Left ventricle myocardium superior (tissue), 1 donor: Measurements from ENCODE around the gene IL7R. TPM values are rescaled to one million over a fixed set of nuclear protein-coding genes. Genes with fewer than 3 reads are reported as not detected.

Experiments
- ATAC-seq: fragments of 200-7000 bp; cut with Tn5 transposase; one replicate; pipeline ENCODE4 v1.9.1; 2020; ENCODE audit warnings: mild to moderate bottlenecking, moderate library complexity
- DNase-seq: peaks from one replicate; pipeline ENCODE4 v3.0.0-alpha.2; 2020
- intact Hi-C: fragments of 100-400 bp; cut with micrococcal nuclease; formaldehyde crosslinking; loops from one replicate; pipeline ENCODE4 v1.11.0; 2022
- long read RNA-seq: library from polyadenylated mRNA; unstranded; transcript quantifications from one replicate; pipeline ENCODE4 v2.0.0, GENCODE V29; 2021
- total RNA-seq: library from RNA; stranded (reverse); fragmentation: NEBNext Ultra II Directional; extraction: Animal tissue kit (Norgen Biotek cat#: 25700); gene quantifications from one replicate; pipeline ENCODE4 v1.2.1, GENCODE V29; 2021
- donor health status: DM: no; HTN: yes; CAD: no; lungs with severe emphysema.

Gene IL7R
- total RNA-seq = 1.5 TPM
- long read RNA-seq = 0 reads

- intact Hi-C loops = no loop called here
- no peak for ATAC-seq
These were observed at the start of gene IL7R for GRCh38 chr5:35856765-35857351. IL7R (plus strand) TSS chr5:35856891; CDS start chr5:35856978, 87 bp downstream.

GRCh38 chr5:35810601-35811000, 46.1 kb upstream of the IL7R start:
- intact Hi-C loops = no loop called here
- no peak for DNase-seq
- no peak for ATAC-seq

More at GRCh38 chr5:35856765-35857351, at the start of gene IL7R:
- DNase-seq = no peak

GRCh38 chr5:35811108-35811741, 45.5 kb upstream of the IL7R start:
- intact Hi-C loops = no loop called here
- ATAC-seq (no peak), DNase-seq (no peak)

GRCh38 chr5:35813521-35813920, 43.2 kb upstream of the IL7R start:
- DNase-seq = no peak
- intact Hi-C loops = no loop called here
- ATAC-seq = no peak

GRCh38 chr5:35815089-35815936, 41.4 kb upstream of the IL7R start:
- intact Hi-C loops = no loop called here
- no peak for ATAC-seq

GRCh38 chr5:35816881-35817521, 39.7 kb upstream of the IL7R start:
- ATAC-seq (no peak), DNase-seq (no peak)
- intact Hi-C loops = no loop called here

More at GRCh38 chr5:35815089-35815936, 41.4 kb upstream of the IL7R start:
- DNase-seq = no peak

- no peak for ATAC-seq
- no peak for DNase-seq
- intact Hi-C loops = no loop called here
These were observed 37.7 kb upstream of the IL7R start for GRCh38 chr5:35819026-35819425.

GRCh38 chr5:35819668-35820067, 37.0 kb upstream of the IL7R start:
- intact Hi-C loops = no loop called here
- no peak for ATAC-seq
- DNase-seq = no peak

GRCh38 chr5:35820735-35821134, 36.0 kb upstream of the IL7R start:
- DNase-seq (no peak), ATAC-seq (no peak)
- intact Hi-C loops = no loop called here

GRCh38 chr5:35821513-35821912, 35.2 kb upstream of the IL7R start:
- ATAC-seq (no peak), DNase-seq (no peak)
- intact Hi-C loops = no loop called here

GRCh38 chr5:35822511-35822910, 34.2 kb upstream of the IL7R start:
- DNase-seq (no peak), ATAC-seq (no peak)
- intact Hi-C loops = no loop called here

GRCh38 chr5:35823347-35824098, 33.2 kb upstream of the IL7R start:
- DNase-seq (no peak), ATAC-seq (no peak)
- intact Hi-C loops = no loop called here

GRCh38 chr5:35826056-35826455, 30.6 kb upstream of the IL7R start:
- ATAC-seq (no peak), DNase-seq (no peak)
- intact Hi-C loops = no loop called here

- intact Hi-C loops = no loop called here
- ATAC-seq (no peak), DNase-seq (no peak)
These were observed 30.1 kb upstream of the IL7R start for GRCh38 chr5:35826554-35826953.

- ATAC-seq = no peak
- intact Hi-C loops = no loop called here
These were observed 28.6 kb upstream of the IL7R start for GRCh38 chr5:35828082-35828598.

GRCh38 chr5:35830587-35830986, 26.1 kb upstream of the IL7R start:
- intact Hi-C loops = no loop called here
- DNase-seq (no peak), ATAC-seq (no peak)

More at GRCh38 chr5:35828082-35828598, 28.6 kb upstream of the IL7R start:
- no peak for DNase-seq

- DNase-seq (no peak), ATAC-seq (no peak)
- intact Hi-C loops = no loop called here
These were observed 23.9 kb upstream of the IL7R start for GRCh38 chr5:35832762-35833161.

- no peak for ATAC-seq
- intact Hi-C loops = no loop called here
These were observed 23.5 kb upstream of the IL7R start for GRCh38 chr5:35833224-35833623.

More at GRCh38 chr5:35833224-35833623, 23.5 kb upstream of the IL7R start:
- no peak for DNase-seq
